Adrenal gland (tissue), 5 donors: ENCODE results near the gene LILRB5.
"Not testable (repeated sequence)": the region's sequence is repeated elsewhere in the genome, so short reads cannot be mapped to it uniquely, and the experiment has no call there.

Source experiments
- POLR2A ChIP-seq, 2 donors: fragments of 450-650 bp; IDR thresholded peaks; one replicate each; pipeline ENCODE4 v1.6.1; 2017; ENCODE audit warnings: antibody characterized with exemption in 2 of 2, mild to moderate bottlenecking in 2 of 2, moderate library complexity in 1 of 2
- TF ChIP-seq, protein P1 (sequence below), 6 experiments: fragments of 450-650 bp in 4 of 6; fragments of 200-600 bp in 2 of 6; sonication (generic) in 1 of 6; IDR thresholded peaks; 1 replicate in 5 of 6; 2 replicates in 1 of 6; pipeline versions ENCODE4 v1.5.1 to v1.8.0; 2016 to 2021; ENCODE audit warnings: antibody characterized with exemption in 6 of 6, mild to moderate bottlenecking in 2 of 6, moderate library complexity in 1 of 6
- donor health status: DM: no; HTN: no; CAD: no.

DNA sequence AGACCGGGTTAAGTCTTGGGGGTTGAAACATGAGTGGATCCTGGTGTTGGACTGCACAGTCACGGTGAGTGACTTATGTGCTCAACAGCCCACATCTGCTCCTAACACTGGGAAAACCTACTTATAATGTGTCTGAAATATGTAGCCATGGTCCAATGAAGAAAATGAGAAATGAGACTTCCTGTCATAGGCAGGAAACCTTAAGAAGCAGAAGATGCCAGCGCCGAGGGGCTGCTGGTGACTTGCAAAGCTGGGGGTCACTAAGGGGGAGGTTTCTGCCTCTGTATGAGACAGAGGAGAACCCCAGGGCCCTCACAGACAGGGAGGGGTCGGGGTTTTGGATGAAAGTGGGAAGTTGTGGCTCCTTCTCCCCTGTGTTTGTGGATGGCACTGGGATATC is 15.1 kb upstream of the LILRB5 start:
- TF ChIP-seq, protein P1, sequence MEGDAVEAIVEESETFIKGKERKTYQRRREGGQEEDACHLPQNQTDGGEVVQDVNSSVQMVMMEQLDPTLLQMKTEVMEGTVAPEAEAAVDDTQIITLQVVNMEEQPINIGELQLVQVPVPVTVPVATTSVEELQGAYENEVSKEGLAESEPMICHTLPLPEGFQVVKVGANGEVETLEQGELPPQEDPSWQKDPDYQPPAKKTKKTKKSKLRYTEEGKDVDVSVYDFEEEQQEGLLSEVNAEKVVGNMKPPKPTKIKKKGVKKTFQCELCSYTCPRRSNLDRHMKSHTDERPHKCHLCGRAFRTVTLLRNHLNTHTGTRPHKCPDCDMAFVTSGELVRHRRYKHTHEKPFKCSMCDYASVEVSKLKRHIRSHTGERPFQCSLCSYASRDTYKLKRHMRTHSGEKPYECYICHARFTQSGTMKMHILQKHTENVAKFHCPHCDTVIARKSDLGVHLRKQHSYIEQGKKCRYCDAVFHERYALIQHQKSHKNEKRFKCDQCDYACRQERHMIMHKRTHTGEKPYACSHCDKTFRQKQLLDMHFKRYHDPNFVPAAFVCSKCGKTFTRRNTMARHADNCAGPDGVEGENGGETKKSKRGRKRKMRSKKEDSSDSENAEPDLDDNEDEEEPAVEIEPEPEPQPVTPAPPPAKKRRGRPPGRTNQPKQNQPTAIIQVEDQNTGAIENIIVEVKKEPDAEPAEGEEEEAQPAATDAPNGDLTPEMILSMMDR (IDR thresholded peaks at IDR 0.05) = not testable (repeated sequence)
- TF ChIP-seq POLR2A (IDR thresholded peaks at IDR 0.05) = not testable (repeated sequence)
